K562 (cell line): ENCODE results near the gene UFSP1. TPM values are rescaled to one million over a fixed set of nuclear protein-coding genes. Genes with fewer than 3 reads are reported as not detected.

Experiments
- BDP1 ChIP-seq: IDR thresholded peaks from 3 replicates; pipeline ENCODE4 v1.6.1; 2011; ENCODE audit not compliant: insufficient read length, insufficient read depth
- BRCA1 ChIP-seq, 2 experiments: fragments of 450-650 bp in 1 of 2; sonication (generic) in 1 of 2; formaldehyde crosslinking in 1 of 2; IDR thresholded peaks; 2 replicates each; pipeline versions ENCODE4 v1.5.0 to v1.6.1; 2017 to 2020; ENCODE audit warnings: mild to moderate bottlenecking in 1 of 2, missing genetic modification reagents in 1 of 2
- CREB1 ChIP-seq, 2 experiments: sonication (generic) in 1 of 2; formaldehyde crosslinking in 1 of 2; IDR thresholded peaks; 2 replicates each; pipeline versions ENCODE4 v1.6.1 to v1.8.0; 2012 to 2022; ENCODE audit warnings: inconsistent platforms in 1 of 2, mild to moderate bottlenecking in 1 of 2, missing genetic modification reagents in 1 of 2, moderate library complexity in 1 of 2
- HBP1 ChIP-seq: fragments of 450-650 bp; formaldehyde crosslinking; IDR thresholded peaks from 2 replicates; pipeline ENCODE4 v1.4.0; 2022; ENCODE audit warnings: missing genetic modification characterization
- HDAC8 ChIP-seq: fragments of 450-650 bp; IDR thresholded peaks from 2 replicates; pipeline ENCODE4 v1.6.1; 2016; ENCODE audit warnings: mild to moderate bottlenecking, missing genetic modification characterization, moderate library complexity, missing compliant biosample characterization
- KAT7 ChIP-seq: sonication (generic); formaldehyde crosslinking; IDR thresholded peaks from 2 replicates; pipeline ENCODE4 v1.8.0; 2022; ENCODE audit warnings: missing genetic modification reagents, mild to moderate bottlenecking, borderline replicate concordance
- KLF1 ChIP-seq: fragments of 450-650 bp; IDR thresholded peaks from 2 replicates; pipeline ENCODE4 v1.6.1; 2016; ENCODE audit warnings: missing genetic modification characterization, missing compliant biosample characterization
- PRMT5 ChIP-seq: sonication (generic); formaldehyde crosslinking; IDR thresholded peaks from 2 replicates; pipeline ENCODE4 v1.5.0; 2020; ENCODE audit warnings: missing genetic modification reagents
- STAT6 ChIP-seq: sonication (generic); formaldehyde crosslinking; IDR thresholded peaks from 2 replicates; pipeline ENCODE4 v1.8.1; 2023; ENCODE audit warnings: mild to moderate bottlenecking, missing genetic modification reagents
- TEAD1 ChIP-seq, 2 experiments: fragments of 450-650 bp in 1 of 2; sonication (generic) in 1 of 2; formaldehyde crosslinking; IDR thresholded peaks; 2 replicates each; pipeline versions ENCODE4 v1.4.0 to v1.8.0; 2020 to 2022; ENCODE audit warnings: mild to moderate bottlenecking in 2 of 2, missing genetic modification reagents in 1 of 2
- TGIF2 ChIP-seq: sonication (generic); formaldehyde crosslinking; IDR thresholded peaks from 2 replicates; pipeline ENCODE4 v1.8.1; 2022; ENCODE audit warnings: mild to moderate bottlenecking, missing genetic modification reagents, moderate library complexity
- YY1 ChIP-seq, 3 experiments: IDR thresholded peaks; 2 replicates each; pipeline ENCODE4 v1.6.1; 2011; ENCODE audit warnings: low read length in 2 of 3, mild to moderate bottlenecking in 2 of 3, moderate library complexity in 2 of 3, borderline replicate concordance in 1 of 3, control low read depth in 1 of 3, low read depth in 1 of 3; ENCODE audit not compliant: insufficient read depth in 3 of 3, insufficient replicate concordance in 2 of 3, control insufficient read depth in 1 of 3, insufficient read length in 1 of 3; ENCODE audit errors: extremely low read depth in 1 of 3
- ZNF143 ChIP-seq: sonication (generic); formaldehyde crosslinking; IDR thresholded peaks from 2 replicates; pipeline ENCODE4 v1.9.0; 2022; ENCODE audit warnings: mild to moderate bottlenecking, missing genetic modification reagents
- ZNF239 ChIP-seq: fragments of 250-450 bp; sonication (Bioruptor Pico); IDR thresholded peaks from 2 replicates; pipeline ENCODE4 v1.4.0; 2020; ENCODE audit warnings: mild to moderate bottlenecking
- ZNF253 ChIP-seq: fragments of 250-450 bp; sonication (Bioruptor Pico); conservative IDR thresholded peaks from 2 replicates; pipeline ENCODE4 v1.6.1; 2021; ENCODE audit warnings: mild to moderate bottlenecking
- ZNF280B ChIP-seq: fragments of 250-450 bp; sonication (Bioruptor Pico); IDR thresholded peaks from 2 replicates; pipeline ENCODE4 v1.5.1; 2021; ENCODE audit warnings: mild to moderate bottlenecking
- ZNF431 ChIP-seq: sonication (generic); formaldehyde crosslinking; IDR thresholded peaks from 2 replicates; pipeline ENCODE4 v1.8.0; 2022; ENCODE audit warnings: mild to moderate bottlenecking, missing genetic modification reagents
- ZNF639 ChIP-seq, 2 experiments: fragments of 200-800 bp in 1 of 2; sonication (Bioruptor generic) in 1 of 2; sonication (generic) in 1 of 2; formaldehyde crosslinking in 1 of 2; IDR thresholded peaks in 1 of 2; conservative IDR thresholded peaks in 1 of 2; 2 replicates each; pipeline versions ENCODE4 v1.5.0 to v1.6.1; 2016 to 2020; ENCODE audit warnings: missing compliant biosample characterization in 1 of 2, missing genetic modification characterization in 1 of 2, missing genetic modification reagents in 1 of 2
- polyA plus RNA-seq, 8 experiments: library from polyadenylated mRNA; depleted of rRNA in 4 of 8; stranded (reverse) in 5 of 8; unstranded in 3 of 8; fragments of >200 nt; fragmentation: Nextera tagmentation in 2 of 8; fragmentation: Illumina TruSeq in 1 of 8; extraction: Ambion mirVana in 2 of 8; extraction: Trizol in 1 of 8; gene quantifications; 2 replicates each; pipeline versions ENCODE4 v1.2.1 to v1.2.3, GENCODE V29; 2011 to 2014; ENCODE audit warnings: inconsistent platforms in 1 of 8, missing spikeins in 1 of 8
- total RNA-seq, 7 experiments: library from RNA; depleted of rRNA in 6 of 7; stranded (reverse); fragments of >200 nt in 6 of 7; fragmentation: Illumina TruSeq in 2 of 7; extraction: Trizol in 2 of 7; gene quantifications; 2 replicates each; pipeline versions ENCODE4 v1.2.1 to v1.2.3, GENCODE V29; 2011 to 2021; ENCODE audit warnings: low replicate concordance in 1 of 7

UFSP1 gene
- total and polyA plus RNA-seq, 9 of the 15 experiments (the other 6 are each of a cell fraction or from before 2014, with no cell fraction given): 0.50 to 18.8 (median 2.1) TPM

GRCh38 chr7:100888988-100889750 lies at the start of gene UFSP1 (continued):
- TF ChIP-seq KLF1 (tag) (peak; percentile 46; the same call in 1 of the 2 replicates), ZNF143 (CRISPR knock-in tag) (peak; percentile 70), STAT6 (peak; percentile 91; the same call in 1 of the 2 replicates), TGIF2 (peak; percentile 88), PRMT5 (CRISPR knock-in tag) (peak; percentile 86; the same call in 1 of the 2 replicates), KAT7 (CRISPR knock-in tag) (peak; percentile 37; the same call in 1 of the 2 replicates), ZNF253 (CRISPR knock-in tag) (no peak), TEAD1 (CRISPR knock-in tag; IDR thresholded peaks at IDR 0.05) (peak in 1 of 2 experiments; percentile 7; a peak in 1 of 4 replicates), BRCA1 (IDR thresholded peaks at IDR 0.05) (no peak), BRCA1 (CRISPR knock-in tag; IDR thresholded peaks at IDR 0.05) (peak; percentile 83), ZNF239 (CRISPR knock-in tag) (no peak), ZNF639 (CRISPR knock-in tag; conservative IDR thresholded peaks at IDR 0.05 in 1 of 2, IDR thresholded peaks at IDR 0.05 in 1 of 2) (peak; percentile 56 to 96; a peak in 2 of 4 replicates), HDAC8 (tag) (peak; percentile 86), CREB1 (IDR thresholded peaks at IDR 0.05) (no peak), CREB1 (CRISPR knock-in tag; IDR thresholded peaks at IDR 0.05) (peak; percentile 52; the same call in 1 of the 2 replicates), HBP1 (peak; percentile 86), BDP1 (no peak), YY1 (IDR thresholded peaks at IDR 0.05; ENCODE audit: borderline replicate concordance in 1 of 3, control insufficient read depth in 1 of 3, extremely low read depth in 1 of 3, insufficient read depth in 3 of 3, insufficient read length in 1 of 3, insufficient replicate concordance in 2 of 3, low read depth in 1 of 3, low read length in 2 of 3) (peak in 2 of 3 experiments; percentile 56 to 68), ZNF280B (CRISPR knock-in tag) (no peak), ZNF431 (CRISPR knock-in tag) (peak; percentile 75; the same call in 1 of the 2 replicates)
